Panc1 (cell line): ENCODE results near the gene FBXO10. TPM values are rescaled to one million over a fixed set of nuclear protein-coding genes. Genes with fewer than 3 reads are reported as not detected.

ENCODE experiments used
- ATAC-seq: fragments of 200-7000 bp; cut with Tn5 transposase; 2 replicates; pipeline ENCODE4 v1.9.1; 2020; ENCODE audit warnings: mild to moderate bottlenecking, moderate library complexity
- BruUV-seq: library from RNA; stranded (reverse); fragments of 400-500 nt; replicated peaks from 2 replicates; lab custom pipeline; 2021; lab: Mats Ljungman, UMichigan
- CTCF ChIA-PET: fragments of 300-600 bp; sonication (Branson Sonifier 250); formaldehyde crosslinking; loops from one replicate; lab custom pipeline; 2022; ENCODE audit warnings: antibody characterized with exemption; lab: Charles Lee
- POLR2A ChIA-PET: fragments of 300-600 bp; sonication (Branson Sonifier 250); formaldehyde crosslinking; loops from one replicate; lab custom pipeline; 2022; ENCODE audit warnings: antibody characterized with exemption; lab: Charles Lee
- DNase-seq: peaks from one replicate; pipeline ENCODE4 v3.0.0-alpha.2; 2010; ENCODE audit warnings: low read depth, low spot score
- H3K27ac ChIP-seq: 2 replicates; pipeline ENCODE4 v1.5.1; 2011; ENCODE audit warnings: mild to moderate bottlenecking, low read length, inconsistent platforms
- H3K27me3 ChIP-seq: fragments of 200-500 bp; sonication (Bioruptor generic); 2 replicates; pipeline ENCODE4 v1.6.0; 2014; ENCODE audit warnings: low read length, inconsistent platforms; ENCODE audit not compliant: control insufficient read depth, insufficient read depth
- H3K36me3 ChIP-seq: fragments of 200-500 bp; sonication (Bioruptor generic); 2 replicates; pipeline ENCODE4 v1.5.1; 2014; ENCODE audit warnings: inconsistent platforms, mild to moderate bottlenecking, low read length, moderate library complexity; ENCODE audit not compliant: control insufficient read depth, insufficient read depth
- H3K4me1 ChIP-seq: 2 replicates; pipeline ENCODE4 v1.5.1; 2011; ENCODE audit warnings: inconsistent platforms, mild to moderate bottlenecking, low read length, moderate library complexity; ENCODE audit not compliant: control insufficient read depth, insufficient read depth
- H3K4me3 ChIP-seq, 2 experiments: 2 replicates each; pipeline ENCODE4 v1.5.1; 2011 to 2012; ENCODE audit warnings: low read depth in 2 of 2, low read length in 2 of 2, mild to moderate bottlenecking in 2 of 2, inconsistent platforms in 1 of 2, moderate library complexity in 1 of 2
- H3K9me3 ChIP-seq: fragments of 200-500 bp; sonication (Bioruptor generic); 2 replicates; pipeline ENCODE4 v1.5.1; 2014; ENCODE audit warnings: low read depth, mild to moderate bottlenecking, inconsistent platforms, low read length, moderate library complexity; ENCODE audit not compliant: control insufficient read depth, insufficient read depth
- POLR2AphosphoS5 ChIP-seq: IDR thresholded peaks from 2 replicates; pipeline ENCODE4 v1.6.1; 2012; ENCODE audit warnings: mild to moderate bottlenecking, low read depth, low read length, moderate library complexity
- SIN3A ChIP-seq: IDR thresholded peaks from 2 replicates; pipeline ENCODE4 v1.6.1; 2012; ENCODE audit warnings: low read depth, mild to moderate bottlenecking, low read length, moderate library complexity, borderline replicate concordance; ENCODE audit not compliant: insufficient read depth
- TCF7L2 ChIP-seq: IDR thresholded peaks from 2 replicates; pipeline ENCODE4 v1.6.1; 2011; ENCODE audit warnings: mild to moderate bottlenecking, low read depth, low read length, inconsistent platforms
- in situ Hi-C: cut with HindIII; loops from 2 replicates; pipeline ENCODE4 v1.10.0; 2016; ENCODE audit warnings: low sequenced_read_pairs, low pct_unique_long_range_greater_than_20kb
- intact Hi-C: fragments of 100-400 bp; cut with micrococcal nuclease; formaldehyde crosslinking; loops from one replicate; pipeline ENCODE4 v1.10.0; 2022; ENCODE audit not compliant: unreplicated experiment
- total RNA-seq: library from RNA; stranded (reverse); gene quantifications from one replicate; pipeline ENCODE4 v1.2.1, GENCODE V29; 2021; ENCODE audit not compliant: unreplicated experiment
- TF ChIP-seq, protein P1 (sequence below): fragments of 450-650 bp; IDR thresholded peaks from 2 replicates; pipeline ENCODE4 v1.5.1; 2017; ENCODE audit warnings: mild to moderate bottlenecking
- TF ChIP-seq, protein P2 (sequence below), 2 experiments: IDR thresholded peaks; 2 replicates each; pipeline ENCODE4 v1.6.1; 2011 to 2012; ENCODE audit warnings: low read depth in 2 of 2, control low read depth in 1 of 2, low read length in 1 of 2, mild to moderate bottlenecking in 1 of 2, moderate library complexity in 1 of 2; ENCODE audit not compliant: insufficient read depth in 1 of 2

FBXO10 gene
- total RNA-seq, 1 experiment from 2014 or later: 39.8 TPM

DNA sequence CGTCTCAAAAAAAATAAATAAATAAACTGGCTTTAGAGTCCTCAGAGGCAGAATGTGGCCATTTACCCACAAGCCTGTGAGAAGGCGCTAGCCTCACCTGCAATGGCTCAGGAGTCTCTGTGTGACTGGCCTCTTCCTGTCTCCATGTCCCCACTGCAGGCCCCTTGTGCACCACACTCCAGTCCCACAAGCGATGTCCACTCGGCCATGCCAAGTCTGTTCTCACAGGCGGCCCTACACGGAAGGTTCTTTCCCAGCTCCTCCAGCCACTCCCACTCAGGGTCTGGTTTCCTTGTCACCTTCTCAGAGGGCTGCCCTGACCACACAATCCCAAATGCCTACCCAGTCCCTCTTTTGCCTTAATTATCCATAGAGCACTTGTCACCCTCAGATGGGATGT, 52.3 kb downstream of the FBXO10 start:
- intact Hi-C loops (no loop called here), in situ Hi-C loops (no loop called here)
- TF ChIP-seq, protein P1, sequence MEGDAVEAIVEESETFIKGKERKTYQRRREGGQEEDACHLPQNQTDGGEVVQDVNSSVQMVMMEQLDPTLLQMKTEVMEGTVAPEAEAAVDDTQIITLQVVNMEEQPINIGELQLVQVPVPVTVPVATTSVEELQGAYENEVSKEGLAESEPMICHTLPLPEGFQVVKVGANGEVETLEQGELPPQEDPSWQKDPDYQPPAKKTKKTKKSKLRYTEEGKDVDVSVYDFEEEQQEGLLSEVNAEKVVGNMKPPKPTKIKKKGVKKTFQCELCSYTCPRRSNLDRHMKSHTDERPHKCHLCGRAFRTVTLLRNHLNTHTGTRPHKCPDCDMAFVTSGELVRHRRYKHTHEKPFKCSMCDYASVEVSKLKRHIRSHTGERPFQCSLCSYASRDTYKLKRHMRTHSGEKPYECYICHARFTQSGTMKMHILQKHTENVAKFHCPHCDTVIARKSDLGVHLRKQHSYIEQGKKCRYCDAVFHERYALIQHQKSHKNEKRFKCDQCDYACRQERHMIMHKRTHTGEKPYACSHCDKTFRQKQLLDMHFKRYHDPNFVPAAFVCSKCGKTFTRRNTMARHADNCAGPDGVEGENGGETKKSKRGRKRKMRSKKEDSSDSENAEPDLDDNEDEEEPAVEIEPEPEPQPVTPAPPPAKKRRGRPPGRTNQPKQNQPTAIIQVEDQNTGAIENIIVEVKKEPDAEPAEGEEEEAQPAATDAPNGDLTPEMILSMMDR: no peak
- TF ChIP-seq, protein P2, sequence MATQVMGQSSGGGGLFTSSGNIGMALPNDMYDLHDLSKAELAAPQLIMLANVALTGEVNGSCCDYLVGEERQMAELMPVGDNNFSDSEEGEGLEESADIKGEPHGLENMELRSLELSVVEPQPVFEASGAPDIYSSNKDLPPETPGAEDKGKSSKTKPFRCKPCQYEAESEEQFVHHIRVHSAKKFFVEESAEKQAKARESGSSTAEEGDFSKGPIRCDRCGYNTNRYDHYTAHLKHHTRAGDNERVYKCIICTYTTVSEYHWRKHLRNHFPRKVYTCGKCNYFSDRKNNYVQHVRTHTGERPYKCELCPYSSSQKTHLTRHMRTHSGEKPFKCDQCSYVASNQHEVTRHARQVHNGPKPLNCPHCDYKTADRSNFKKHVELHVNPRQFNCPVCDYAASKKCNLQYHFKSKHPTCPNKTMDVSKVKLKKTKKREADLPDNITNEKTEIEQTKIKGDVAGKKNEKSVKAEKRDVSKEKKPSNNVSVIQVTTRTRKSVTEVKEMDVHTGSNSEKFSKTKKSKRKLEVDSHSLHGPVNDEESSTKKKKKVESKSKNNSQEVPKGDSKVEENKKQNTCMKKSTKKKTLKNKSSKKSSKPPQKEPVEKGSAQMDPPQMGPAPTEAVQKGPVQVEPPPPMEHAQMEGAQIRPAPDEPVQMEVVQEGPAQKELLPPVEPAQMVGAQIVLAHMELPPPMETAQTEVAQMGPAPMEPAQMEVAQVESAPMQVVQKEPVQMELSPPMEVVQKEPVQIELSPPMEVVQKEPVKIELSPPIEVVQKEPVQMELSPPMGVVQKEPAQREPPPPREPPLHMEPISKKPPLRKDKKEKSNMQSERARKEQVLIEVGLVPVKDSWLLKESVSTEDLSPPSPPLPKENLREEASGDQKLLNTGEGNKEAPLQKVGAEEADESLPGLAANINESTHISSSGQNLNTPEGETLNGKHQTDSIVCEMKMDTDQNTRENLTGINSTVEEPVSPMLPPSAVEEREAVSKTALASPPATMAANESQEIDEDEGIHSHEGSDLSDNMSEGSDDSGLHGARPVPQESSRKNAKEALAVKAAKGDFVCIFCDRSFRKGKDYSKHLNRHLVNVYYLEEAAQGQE (IDR thresholded peaks at IDR 0.05; ENCODE audit: insufficient read depth in 1 of 2, low read depth in 2 of 2, low read length in 1 of 2): no peak
- TF ChIP-seq POLR2AphosphoS5 (no peak), TCF7L2 (no peak), SIN3A (no peak)
- Histone ChIP-seq H3K9me3 (no peaks in the 10 kb centered on the region), H3K4me1 (no peaks in the 10 kb centered on the region), H3K27me3 (no peaks in the 10 kb centered on the region), H3K4me3 (no peak overlapping the region), H3K27ac (no peak overlapping the region), H3K36me3 (no peaks in the 10 kb centered on the region; the same call in none of the 2 replicates)
- POLR2A ChIA-PET: no interaction called here
- DNase-seq (no peak), ATAC-seq (no peak)
- CTCF ChIA-PET: no interaction called here
- BruUV-seq: no TSS peak

DNA sequence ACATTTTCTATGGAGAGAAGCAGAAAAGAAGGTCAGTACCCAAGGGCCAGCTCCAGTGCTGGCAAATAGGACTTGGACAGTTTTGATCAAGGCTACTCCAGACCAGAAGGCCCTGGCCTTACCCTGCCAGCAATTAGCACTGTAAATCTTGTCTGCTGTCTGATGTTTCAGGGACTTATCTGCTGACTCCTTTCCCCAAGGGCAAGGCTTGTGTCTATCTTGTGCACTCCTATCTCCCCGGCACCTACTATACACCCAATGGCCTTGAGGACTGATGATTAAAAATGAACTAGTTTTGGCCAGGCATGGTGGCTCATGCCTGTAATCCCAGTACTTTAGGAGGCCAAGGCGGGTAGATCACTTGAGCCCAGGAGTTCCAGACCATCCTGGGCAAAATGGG, 53.2 kb downstream of the FBXO10 start:
- POLR2A ChIA-PET: no interaction called here

More for the DNA sequence above, 53.2 kb downstream of the FBXO10 start:
- Histone ChIP-seq H3K36me3 (no peaks in the 10 kb centered on the region; the same call in none of the 2 replicates), H3K4me3 (no peak overlapping the region), H3K4me1 (no peaks in the 10 kb centered on the region), H3K27me3 (no peaks in the 10 kb centered on the region), H3K27ac (no peak overlapping the region), H3K9me3 (no peaks in the 10 kb centered on the region)
- ATAC-seq (no peak), DNase-seq (no peak)
- CTCF ChIA-PET: interaction anchor here (0.6 kb wide), 1 partner anchor 155 kb away, joined by 4 read pairs; no protein-coding TSS in a partner anchor
- in situ Hi-C loops: no loop called here
- intact Hi-C loops: no loop called here
- no TSS peak for BruUV-seq
- TF ChIP-seq, protein P2 (IDR thresholded peaks at IDR 0.05; ENCODE audit: insufficient read depth in 1 of 2, low read depth in 2 of 2, low read length in 1 of 2): no peak
- no peak for TF ChIP-seq SIN3A
- TF ChIP-seq, protein P1: no peak
- TF ChIP-seq TCF7L2: no peak
- no peak for TF ChIP-seq POLR2AphosphoS5
